Loucy (cell line): Measurements from ENCODE around the gene COLEC11.
A peak's percentile ranks its signal among the peaks of the same experiment; 100 is the strongest.

Experiments used
- H2AFZ ChIP-seq: fragments of 200-600 bp; sonication (generic); 2 replicates; pipeline ENCODE4 v1.6.0; 2016; ENCODE audit warnings: antibody characterized with exemption, mild to moderate bottlenecking, low read length, moderate library complexity
- H3F3A ChIP-seq: fragments of 200-600 bp; 2 replicates; pipeline ENCODE4 v1.6.0; 2016; ENCODE audit warnings: antibody characterized with exemption, low read depth, mild to moderate bottlenecking
- H3K27me3 ChIP-seq: fragments of 200-600 bp; sonication (generic); 2 replicates; pipeline ENCODE4 v1.6.1; 2014; ENCODE audit warnings: low read length, mild to moderate bottlenecking; ENCODE audit not compliant: insufficient read depth, poor library complexity, severe bottlenecking
- H3K36me3 ChIP-seq: fragments of 200-600 bp; sonication (generic); 2 replicates; pipeline ENCODE4 v1.6.1; 2016; ENCODE audit warnings: low read length; ENCODE audit not compliant: insufficient read depth
- H3K4me1 ChIP-seq: fragments of 200-600 bp; sonication (generic); 2 replicates; pipeline ENCODE4 v1.5.1; 2014; ENCODE audit warnings: low read length, mild to moderate bottlenecking; ENCODE audit not compliant: insufficient read depth, poor library complexity, severe bottlenecking
- H3K4me2 ChIP-seq: fragments of 200-600 bp; sonication (generic); 2 replicates; pipeline ENCODE4 v1.6.0; 2014; ENCODE audit warnings: antibody characterized with exemption, low read length, low read depth, mild to moderate bottlenecking; ENCODE audit not compliant: poor library complexity, severe bottlenecking
- H3K4me3 ChIP-seq: fragments of 200-600 bp; sonication (generic); 2 replicates; pipeline ENCODE4 v1.5.1; 2014; ENCODE audit warnings: low read length, mild to moderate bottlenecking, mixed read lengths; ENCODE audit not compliant: poor library complexity, severe bottlenecking
- H3K79me2 ChIP-seq: fragments of 200-600 bp; sonication (generic); 2 replicates; pipeline ENCODE4 v1.6.1; 2014; ENCODE audit warnings: low read length; ENCODE audit not compliant: insufficient read depth
- H3K9ac ChIP-seq: fragments of 200-600 bp; sonication (generic); 2 replicates; pipeline ENCODE4 v1.6.0; 2014; ENCODE audit warnings: mild to moderate bottlenecking, low read depth, low read length, moderate library complexity; ENCODE audit not compliant: poor library complexity, severe bottlenecking
- H3K9me2 ChIP-seq: fragments of 200-600 bp; sonication (generic); replicated peaks from 2 replicates; pipeline ENCODE4 v1.6.1; 2016; ENCODE audit warnings: low read depth, low read length, mixed read lengths
- H3K9me3 ChIP-seq: fragments of 200-600 bp; sonication (generic); 2 replicates; pipeline ENCODE4 v1.6.1; 2014; ENCODE audit warnings: mild to moderate bottlenecking, antibody characterized with exemption, low read length, low read depth; ENCODE audit not compliant: insufficient read depth
- H4K20me1 ChIP-seq: fragments of 200-600 bp; sonication (generic); 2 replicates; pipeline ENCODE4 v1.6.0; 2014; ENCODE audit warnings: antibody characterized with exemption, low read length, mild to moderate bottlenecking; ENCODE audit not compliant: insufficient read depth, poor library complexity, severe bottlenecking
- CTCF ChIP-seq: fragments of 200-600 bp; sonication (generic); conservative IDR thresholded peaks from 2 replicates; pipeline ENCODE4 v1.5.1; 2014; ENCODE audit warnings: mild to moderate bottlenecking, antibody characterized with exemption, low read length
- EZH2phosphoT487 ChIP-seq: fragments of 200-600 bp; IDR thresholded peaks from 2 replicates; pipeline ENCODE4 v1.6.1; 2018; ENCODE audit warnings: antibody characterized with exemption, mild to moderate bottlenecking, moderate library complexity, borderline replicate concordance

COLEC11 gene

DNA sequence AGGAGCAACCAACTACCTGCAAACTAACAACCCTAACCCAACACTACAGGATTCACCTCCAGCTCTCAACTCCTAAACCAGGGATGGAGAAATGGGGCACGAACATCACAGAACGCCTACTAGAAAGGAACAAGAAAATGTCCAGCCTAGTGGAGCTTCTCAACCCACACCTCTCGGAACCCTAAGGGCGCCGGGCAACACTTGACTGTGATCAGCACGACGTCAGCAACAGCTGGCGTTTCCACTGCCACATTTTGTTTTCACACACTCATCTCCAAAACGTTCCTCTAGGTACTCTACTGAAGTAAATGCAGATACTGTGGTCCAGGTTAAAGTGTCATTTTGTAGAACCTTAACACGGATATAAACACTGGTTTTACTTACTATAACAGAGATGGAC, 41.0 kb upstream of the COLEC11 start:
- Histone ChIP-seq H2AFZ (no peak overlapping the region), H3K4me3 (no peak overlapping the region), H3K4me1 (peaks cover 18% of the 10 kb centered on the region), H3K9me3 (no peaks in the 10 kb centered on the region), H3K9me2 (no peaks in the 10 kb centered on the region), H4K20me1 (peaks cover 20% of the 10 kb centered on the region), H3K4me2 (no peak overlapping the region), H3K36me3 (peaks cover 48% of the 10 kb centered on the region; the same call in 1 of the 2 replicates), H3F3A (no peaks in the 10 kb centered on the region), H3K9ac (peak overlapping the region; percentile 18), H3K27me3 (no peaks in the 10 kb centered on the region), H3K79me2 (peaks cover 54% of the 10 kb centered on the region)
- TF ChIP-seq EZH2phosphoT487 (no peak), CTCF (no peak)

DNA sequence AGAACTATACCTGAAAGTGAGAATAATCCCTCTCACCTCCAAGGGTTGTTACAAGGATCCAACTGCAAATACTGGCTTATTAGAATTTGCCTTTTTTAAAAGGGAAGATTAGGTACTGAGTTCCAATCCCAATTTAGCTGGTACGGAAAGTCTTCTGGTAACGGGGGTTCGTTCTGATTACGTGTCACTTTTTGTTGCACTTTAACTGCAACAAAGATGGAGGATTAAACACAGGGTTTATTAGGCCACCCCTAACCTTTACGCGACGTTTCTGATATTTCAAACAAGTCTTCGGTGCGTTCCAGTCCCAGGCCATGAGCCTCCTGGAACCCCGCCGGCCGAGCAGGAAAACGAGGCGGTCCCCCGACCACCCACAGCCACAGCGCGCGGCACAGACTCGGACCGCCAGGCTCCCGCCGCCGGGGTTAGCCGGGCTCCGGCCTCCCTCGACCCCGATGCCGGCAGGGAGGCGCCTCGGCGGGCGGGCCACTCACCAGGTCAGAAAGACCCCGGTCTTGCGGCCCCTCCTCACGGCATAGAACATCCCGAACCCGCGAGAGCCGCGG, 37.2 kb upstream of the COLEC11 start:
- peak overlapping the region; percentile 68 for H2AFZ ChIP-seq
- H3K27me3 ChIP-seq = no peaks in the 10 kb centered on the region
- peak overlapping the region; percentile 98 for H3K4me3 ChIP-seq
- H3K9me3 ChIP-seq = no peaks in the 10 kb centered on the region
- H3K9ac ChIP-seq = peak overlapping the region; percentile 92
- peak overlapping the region; percentile 95 for H3K4me2 ChIP-seq
- H3K4me1 ChIP-seq = peaks cover 23% of the 10 kb centered on the region
- peaks cover 60% of the 10 kb centered on the region for H3K79me2 ChIP-seq
- peaks cover 20% of the 10 kb centered on the region for H4K20me1 ChIP-seq
- H3F3A ChIP-seq = no peaks in the 10 kb centered on the region
- no peak for TF ChIP-seq CTCF
- TF ChIP-seq EZH2phosphoT487 = no peak
- H3K9me2 ChIP-seq = no peaks in the 10 kb centered on the region
- H3K36me3 ChIP-seq = peaks cover 18% of the 10 kb centered on the region; the same call in 1 of the 2 replicates

GRCh38 chr2:3558205-3559014, 36.5 kb upstream of the COLEC11 start, which contains the start of gene RNASEH1:
RNASEH1 (minus strand) TSS chr2:3558333; CDS start chr2:3558260, 73 bp downstream.
- peaks cover 30% of the 10 kb centered on the region for H3K4me1 ChIP-seq
- H3K4me3 ChIP-seq = peak within 1 kb of the TSS; percentile 98
- peaks cover 18% of the 10 kb centered on the region; the same call in 1 of the 2 replicates for H3K36me3 ChIP-seq
- TF ChIP-seq CTCF (no peak), EZH2phosphoT487 (no peak)
- H4K20me1 ChIP-seq = peaks cover 20% of the 10 kb centered on the region
- no peaks in the 10 kb centered on the region for H3K9me3 ChIP-seq
- H3K79me2 ChIP-seq = peaks cover 56% of the 10 kb centered on the region
- no peaks in the 10 kb centered on the region for H3K27me3 ChIP-seq
- no peaks in the 10 kb centered on the region for H3F3A ChIP-seq
- H2AFZ ChIP-seq = peak within 1 kb of the TSS; percentile 92
- no peaks in the 10 kb centered on the region for H3K9me2 ChIP-seq
- peak within 1 kb of the TSS; percentile 92 for H3K9ac ChIP-seq
- H3K4me2 ChIP-seq = peak within 1 kb of the TSS; percentile 95
